ENCODE data around the gene PRR16.

PRR16 gene

GRCh38 chr5:120602033-120602432 is 137.9 kb downstream of the PRR16 start:
- TF ChIP-seq LEF1 (IDR thresholded peaks at IDR 0.05; ENCODE audit: borderline replicate concordance) (no peak), FOXA1 (IDR thresholded peaks at IDR 0.05) (no peak), HDGF (IDR thresholded peaks at IDR 0.05; ENCODE audit: borderline replicate concordance) (no peak), BHLHE40 (IDR thresholded peaks at IDR 0.05; ENCODE audit: borderline replicate concordance) (no peak), SUZ12 (IDR thresholded peaks at IDR 0.05) (no peak), L3MBTL2 (conservative IDR thresholded peaks at IDR 0.05) (no peak), ZNF384 (IDR thresholded peaks at IDR 0.05) (no peak), NFRKB (IDR thresholded peaks at IDR 0.05) (no peak), SP1 (IDR thresholded peaks at IDR 0.05) (no peak)
- CTCF ChIA-PET, result no interaction called here
- POLR2A ChIA-PET, result no interaction called here
- no peak for DNase-seq (ENCODE audit: extremely low spot score)

GRCh38 chr5:120604884-120605283 is 140.8 kb downstream of the PRR16 start:
- POLR2A ChIA-PET, result no interaction called here
- TF ChIP-seq FOXM1 (IDR thresholded peaks at IDR 0.05; ENCODE audit: borderline replicate concordance) (no peak), LEF1 (IDR thresholded peaks at IDR 0.05; ENCODE audit: borderline replicate concordance) (no peak), FOXA1 (IDR thresholded peaks at IDR 0.05) (no peak), NFRKB (IDR thresholded peaks at IDR 0.05) (no peak), BHLHE40 (IDR thresholded peaks at IDR 0.05; ENCODE audit: borderline replicate concordance) (no peak), FOXK2 (IDR thresholded peaks at IDR 0.05) (no peak), PKNOX1 (IDR thresholded peaks at IDR 0.05) (no peak), CTBP1 (IDR thresholded peaks at IDR 0.05; ENCODE audit: borderline replicate concordance) (no peak), HDGF (IDR thresholded peaks at IDR 0.05; ENCODE audit: borderline replicate concordance) (no peak), ZNF384 (IDR thresholded peaks at IDR 0.05) (no peak), SP1 (IDR thresholded peaks at IDR 0.05) (no peak), SUZ12 (IDR thresholded peaks at IDR 0.05) (no peak), TARDBP (IDR thresholded peaks at IDR 0.05) (no peak), L3MBTL2 (conservative IDR thresholded peaks at IDR 0.05) (no peak)
- CTCF ChIA-PET, result no interaction called here
- DNase-seq (ENCODE audit: extremely low spot score), result no peak

GRCh38 chr5:120605325-120606079 is 141.4 kb downstream of the PRR16 start:
- TF ChIP-seq FOXM1 (IDR thresholded peaks at IDR 0.05; ENCODE audit: borderline replicate concordance) (no peak), FOXK2 (IDR thresholded peaks at IDR 0.05) (no peak), FOXA1 (IDR thresholded peaks at IDR 0.05) (no peak), ARNT (IDR thresholded peaks at IDR 0.05) (no peak)
- ChIA-PET CTCF (no interaction called here), POLR2A (no interaction called here)
- no peak for DNase-seq (ENCODE audit: extremely low spot score)

GRCh38 chr5:120609570-120609969 is 145.5 kb downstream of the PRR16 start:
- ChIA-PET POLR2A (no interaction called here), CTCF (no interaction called here)
- TF ChIP-seq ELF4 (IDR thresholded peaks at IDR 0.05) (no peak), FOXK2 (IDR thresholded peaks at IDR 0.05) (no peak), L3MBTL2 (conservative IDR thresholded peaks at IDR 0.05) (no peak), ARNT (IDR thresholded peaks at IDR 0.05) (no peak), TARDBP (IDR thresholded peaks at IDR 0.05) (no peak), FOXM1 (IDR thresholded peaks at IDR 0.05; ENCODE audit: borderline replicate concordance) (no peak), SUZ12 (IDR thresholded peaks at IDR 0.05) (no peak), NFRKB (IDR thresholded peaks at IDR 0.05) (no peak), LEF1 (IDR thresholded peaks at IDR 0.05; ENCODE audit: borderline replicate concordance) (no peak), HDGF (IDR thresholded peaks at IDR 0.05; ENCODE audit: borderline replicate concordance) (no peak)
- no peak for DNase-seq (ENCODE audit: extremely low spot score)

- no peak for DNase-seq (ENCODE audit: extremely low spot score)
- ChIA-PET POLR2A (no interaction called here), CTCF (no interaction called here)
- TF ChIP-seq FOXM1 (IDR thresholded peaks at IDR 0.05; ENCODE audit: borderline replicate concordance) (no peak), L3MBTL2 (conservative IDR thresholded peaks at IDR 0.05) (no peak), SP1 (IDR thresholded peaks at IDR 0.05) (no peak), ELF4 (IDR thresholded peaks at IDR 0.05) (no peak), HDGF (IDR thresholded peaks at IDR 0.05; ENCODE audit: borderline replicate concordance) (no peak), FOXA1 (IDR thresholded peaks at IDR 0.05) (no peak)
Measured at GRCh38 chr5:120610145-120610544, 146.0 kb downstream of the PRR16 start.

GRCh38 chr5:120613729-120614128 is 149.6 kb downstream of the PRR16 start:
- ChIA-PET POLR2A (no interaction called here), CTCF (no interaction called here)
- TF ChIP-seq BHLHE40 (IDR thresholded peaks at IDR 0.05; ENCODE audit: borderline replicate concordance), result no peak
- no peak for TF ChIP-seq SUZ12 (IDR thresholded peaks at IDR 0.05)
- no peak for TF ChIP-seq LEF1 (IDR thresholded peaks at IDR 0.05; ENCODE audit: borderline replicate concordance)
- TF ChIP-seq FOXM1 (IDR thresholded peaks at IDR 0.05; ENCODE audit: borderline replicate concordance), result no peak
- no peak for TF ChIP-seq FOXK2 (IDR thresholded peaks at IDR 0.05)
- no peak for TF ChIP-seq TARDBP (IDR thresholded peaks at IDR 0.05)
- TF ChIP-seq PKNOX1 (IDR thresholded peaks at IDR 0.05), result no peak
- TF ChIP-seq ELF4 (IDR thresholded peaks at IDR 0.05), result no peak
- no peak for TF ChIP-seq HDGF (IDR thresholded peaks at IDR 0.05; ENCODE audit: borderline replicate concordance)
- TF ChIP-seq CTBP1 (IDR thresholded peaks at IDR 0.05; ENCODE audit: borderline replicate concordance), result no peak
- no peak for TF ChIP-seq ARNT (IDR thresholded peaks at IDR 0.05)
- TF ChIP-seq NFRKB (IDR thresholded peaks at IDR 0.05), result no peak
- TF ChIP-seq FOXA1 (IDR thresholded peaks at IDR 0.05), result no peak
- TF ChIP-seq SP1 (IDR thresholded peaks at IDR 0.05), result no peak
- no peak for TF ChIP-seq ZNF384 (IDR thresholded peaks at IDR 0.05)
- TF ChIP-seq L3MBTL2 (conservative IDR thresholded peaks at IDR 0.05), result no peak
- DNase-seq (ENCODE audit: extremely low spot score), result no peak

All from HEK293T (cell line).